GM19035 (cell line): ENCODE measurements around the gene MYO5B.

Experiments
- ATAC-seq: cut with Tn5 transposase; IDR thresholded peaks from one replicate; pipeline ENCODE4 v1.9.1; 2021; ENCODE audit not compliant: unreplicated experiment

MYO5B gene

GRCh38 chr18:49863769-49864621, 331.0 kb downstream of the MYO5B start:
- ATAC-seq: no peak

- ATAC-seq: no peak
Observed at GRCh38 chr18:49862656-49863385, 332.1 kb downstream of the MYO5B start.

- ATAC-seq: no peak
Observed at GRCh38 chr18:49861659-49862058, 333.3 kb downstream of the MYO5B start.

GRCh38 chr18:49859725-49860124, 335.2 kb downstream of the MYO5B start:
- no peak for ATAC-seq

GRCh38 chr18:49859021-49859359, 336.0 kb downstream of the MYO5B start:
- ATAC-seq: no peak

- ATAC-seq: no peak
Observed at GRCh38 chr18:49858309-49859020, 336.5 kb downstream of the MYO5B start.

GRCh38 chr18:49857708-49858107, 337.2 kb downstream of the MYO5B start:
- ATAC-seq: no peak

GRCh38 chr18:49856496-49856895, 338.5 kb downstream of the MYO5B start:
- no peak for ATAC-seq

- ATAC-seq: no peak
Observed at GRCh38 chr18:49855711-49856415, 339.1 kb downstream of the MYO5B start.

GRCh38 chr18:49854681-49855080, 340.3 kb downstream of the MYO5B start:
- no peak for ATAC-seq

GRCh38 chr18:49853436-49853835, 341.5 kb downstream of the MYO5B start:
- no peak for ATAC-seq

GRCh38 chr18:49853011-49853410, 341.9 kb downstream of the MYO5B start:
- no peak for ATAC-seq

- ATAC-seq: no peak
Observed at GRCh38 chr18:49851624-49852023, 343.3 kb downstream of the MYO5B start.

GRCh38 chr18:49850636-49851035, 344.3 kb downstream of the MYO5B start:
- ATAC-seq: no peak

GRCh38 chr18:49849331-49850217, 345.4 kb downstream of the MYO5B start:
- ATAC-seq: no peak

GRCh38 chr18:49848115-49848514, 346.8 kb downstream of the MYO5B start:
- no peak for ATAC-seq

- ATAC-seq: no peak
Observed at GRCh38 chr18:49847524-49847923, 347.4 kb downstream of the MYO5B start.

GRCh38 chr18:49846718-49847470, 348.1 kb downstream of the MYO5B start:
- ATAC-seq: no peak

- ATAC-seq: no peak
Observed at GRCh38 chr18:49846361-49846662, 348.6 kb downstream of the MYO5B start.
